Adrenal gland (tissue), 12 donors: Measurements from ENCODE around the gene BCHE. TPM values are rescaled to one million over a fixed set of nuclear protein-coding genes. Genes with fewer than 3 reads are reported as not detected.

ENCODE experiments used
- DNase-seq, 7 donors: peaks; one replicate each; pipeline ENCODE4 v3.0.0-alpha.2; 2019 to 2020
- H3K27ac ChIP-seq, 5 donors: fragments of 200-600 bp; sonication (generic) in 4 of 5; 1 replicate in 3 of 5; 2 replicates in 2 of 5; pipeline versions ENCODE4 v1.5.1 to v1.8.0; 2016 to 2020; ENCODE audit warnings: mild to moderate bottlenecking in 1 of 5
- H3K27me3 ChIP-seq: fragments of 200-600 bp; 2 replicates; pipeline ENCODE4 v1.8.0; 2021
- H3K36me3 ChIP-seq, 2 donors: fragments of 200-600 bp; replicated peaks in 1 of 2; 1 replicate in 1 of 2; 2 replicates in 1 of 2; pipeline versions ENCODE4 v1.5.1 to v1.8.0; 2018 to 2022
- H3K4me1 ChIP-seq, 2 donors: fragments of 200-600 bp; replicated peaks in 1 of 2; 1 replicate in 1 of 2; 2 replicates in 1 of 2; pipeline versions ENCODE4 v1.5.1 to v1.8.0; 2018 to 2021
- H3K4me3 ChIP-seq, 4 donors: fragments of 200-600 bp; sonication (generic) in 3 of 4; one replicate each; pipeline ENCODE4 v1.5.1; 2016 to 2018
- H3K9me3 ChIP-seq, 3 donors: fragments of 200-600 bp; sonication (generic) in 1 of 3; replicated peaks in 1 of 3; 1 replicate in 2 of 3; 2 replicates in 1 of 3; pipeline versions ENCODE4 v1.5.1 to v1.8.0; 2016 to 2021
- POLR2A ChIP-seq, 2 donors: fragments of 450-650 bp; IDR thresholded peaks; one replicate each; pipeline ENCODE4 v1.6.1; 2017; ENCODE audit warnings: antibody characterized with exemption in 2 of 2, mild to moderate bottlenecking in 2 of 2, moderate library complexity in 1 of 2
- WGBS, 4 donors: extraction: QIAGEN DNeasy Blood & Tissue Kit in 2 of 4; methylation state at CpG; one replicate each; pipeline versions ENCODE4 v1.1.5 to v1.1.7; 2013 to 2017; 5-methylcytosine and 5-hydroxymethylcytosine counted together
- intact Hi-C, 2 donors: fragments of 100-400 bp; cut with DNase I; formaldehyde crosslinking; loops; one replicate each; pipeline versions ENCODE4 v1.14.1 to v1.15.0; 2022 to 2023
- polyA plus RNA-seq, 3 donors: library from polyadenylated mRNA; stranded (reverse); fragments of 200-250 nt in 2 of 3; fragments of 350-450 nt in 1 of 3; fragmentation: Illumina TruSeq in 1 of 3; extraction: RNeasy Lipid Tissue Mini Kit (QIAGEN cat#74804) in 1 of 3; gene quantifications; one replicate each; pipeline ENCODE4 v1.2.3, GENCODE V29; 2013 to 2014
- total RNA-seq, 9 donors: library from RNA; depleted of rRNA in 4 of 9; stranded (reverse); fragments of >200 nt in 4 of 9; fragments of 120-200 nt in 1 of 9; fragmentation: NEBNext Ultra II Directional in 1 of 9; extraction: Animal tissue kit (Norgen Biotek cat#: 25700) in 1 of 9; gene quantifications; one replicate each; pipeline versions ENCODE4 v1.1.0 to v1.2.4, GENCODE V29; 2013 to 2023
- TF ChIP-seq, protein P1 (sequence below), 6 experiments: fragments of 450-650 bp in 4 of 6; fragments of 200-600 bp in 2 of 6; sonication (generic) in 1 of 6; IDR thresholded peaks; 1 replicate in 5 of 6; 2 replicates in 1 of 6; pipeline versions ENCODE4 v1.5.1 to v1.8.0; 2016 to 2021; ENCODE audit warnings: antibody characterized with exemption in 6 of 6, mild to moderate bottlenecking in 2 of 6, moderate library complexity in 1 of 6
- donor health status: healthy with polysubstance abuse.
- donor health status: Bipolar disorder and iron deficiency.
- donor health status: DM: yes; HTN: yes; CAD: no.
- donor health status: DM: no; HTN: no; CAD: no.
- donor health status: DM: no; HTN: no; CAD: no.
- donor health status: DM: yes; HTN: yes; CAD: no.

BCHE gene
- total and polyA plus RNA-seq, 12 donors: 1.0 to 108 (median 5.1) TPM

GRCh38 chr3:165837801-165838200, 578 bp upstream of the BCHE start:
- no peaks in the 10 kb centered on the region for H3K27me3 ChIP-seq
- no peaks in the 10 kb centered on the region for H3K4me1 ChIP-seq
- no peaks in the 10 kb centered on the region for H3K9me3 ChIP-seq
- H3K36me3 ChIP-seq: no peaks in the 10 kb centered on the region
- DNase-seq: no peak
- no peak for TF ChIP-seq POLR2A (IDR thresholded peaks at IDR 0.05)
- TF ChIP-seq, protein P1, sequence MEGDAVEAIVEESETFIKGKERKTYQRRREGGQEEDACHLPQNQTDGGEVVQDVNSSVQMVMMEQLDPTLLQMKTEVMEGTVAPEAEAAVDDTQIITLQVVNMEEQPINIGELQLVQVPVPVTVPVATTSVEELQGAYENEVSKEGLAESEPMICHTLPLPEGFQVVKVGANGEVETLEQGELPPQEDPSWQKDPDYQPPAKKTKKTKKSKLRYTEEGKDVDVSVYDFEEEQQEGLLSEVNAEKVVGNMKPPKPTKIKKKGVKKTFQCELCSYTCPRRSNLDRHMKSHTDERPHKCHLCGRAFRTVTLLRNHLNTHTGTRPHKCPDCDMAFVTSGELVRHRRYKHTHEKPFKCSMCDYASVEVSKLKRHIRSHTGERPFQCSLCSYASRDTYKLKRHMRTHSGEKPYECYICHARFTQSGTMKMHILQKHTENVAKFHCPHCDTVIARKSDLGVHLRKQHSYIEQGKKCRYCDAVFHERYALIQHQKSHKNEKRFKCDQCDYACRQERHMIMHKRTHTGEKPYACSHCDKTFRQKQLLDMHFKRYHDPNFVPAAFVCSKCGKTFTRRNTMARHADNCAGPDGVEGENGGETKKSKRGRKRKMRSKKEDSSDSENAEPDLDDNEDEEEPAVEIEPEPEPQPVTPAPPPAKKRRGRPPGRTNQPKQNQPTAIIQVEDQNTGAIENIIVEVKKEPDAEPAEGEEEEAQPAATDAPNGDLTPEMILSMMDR (IDR thresholded peaks at IDR 0.05): no peak
- WGBS, 4 donors: 65 to 91% (median 74%) methylated on average over 1 of the region's 1 CpG
- H3K4me3 ChIP-seq: no peak overlapping the region
- H3K27ac ChIP-seq: no peak overlapping the region
- intact Hi-C loops: no loop called here

GRCh38 chr3:165835431-165835830, 1.8 kb downstream of the BCHE start:
- WGBS, 4 donors: 65 to 69% (median 67%) methylated on average over 2 of the region's 2 CpGs
- H3K4me3 ChIP-seq: no peak overlapping the region
- no peak for DNase-seq
- no peaks in the 10 kb centered on the region for H3K36me3 ChIP-seq
- TF ChIP-seq POLR2A (IDR thresholded peaks at IDR 0.05): no peak
- TF ChIP-seq, protein P1 (IDR thresholded peaks at IDR 0.05): no peak
- H3K4me1 ChIP-seq: no peaks in the 10 kb centered on the region
- intact Hi-C loops: no loop called here
- no peak overlapping the region for H3K27ac ChIP-seq
- H3K9me3 ChIP-seq: no peaks in the 10 kb centered on the region
- no peaks in the 10 kb centered on the region for H3K27me3 ChIP-seq

DNA sequence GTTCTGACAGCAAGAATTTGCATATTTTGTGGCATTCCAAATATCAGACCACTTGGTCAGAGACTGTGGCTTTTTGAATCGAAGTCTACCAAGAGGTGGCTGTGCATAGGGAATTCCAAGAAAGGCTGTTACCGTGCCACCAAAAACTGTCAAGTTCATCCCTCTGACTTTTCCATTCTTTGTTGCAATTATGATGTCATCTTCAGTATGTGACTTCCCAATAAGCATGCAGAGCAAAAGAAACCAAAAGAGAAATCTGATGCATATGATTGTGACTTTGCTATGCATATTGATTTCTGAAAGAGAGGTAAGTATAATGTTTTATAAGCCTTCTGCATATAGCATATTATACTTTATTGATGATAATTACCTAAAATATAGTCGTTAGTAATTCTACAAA, 6.5 kb downstream of the BCHE start:
- 80 to 92% (median 86%) methylated on average over 3 of the region's 3 CpGs for WGBS, 4 donors
- intact Hi-C loops: no loop called here
- H3K27ac ChIP-seq: no peak overlapping the region

DNA sequence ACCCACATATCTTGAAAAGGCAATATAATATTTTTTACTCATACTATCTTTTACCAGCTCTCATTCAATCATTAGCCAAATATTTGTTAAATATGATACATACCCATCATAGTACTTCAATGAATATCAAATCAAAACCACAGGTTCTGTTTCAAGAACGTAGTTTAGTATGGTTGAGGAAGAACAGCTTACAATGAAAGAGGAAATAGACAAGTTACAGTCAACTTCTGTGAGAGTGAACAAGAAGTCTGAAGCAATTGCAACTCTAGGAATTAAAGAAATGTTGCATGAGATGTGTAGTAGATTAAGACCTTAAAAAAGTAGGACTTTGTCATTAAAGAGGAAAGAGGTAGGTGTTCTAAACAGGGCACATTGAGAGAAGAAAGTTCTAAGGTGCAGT, 9.3 kb downstream of the BCHE start:
- DNase-seq: no peak
- no peaks in the 10 kb centered on the region for H3K27me3 ChIP-seq
- no peaks in the 10 kb centered on the region for H3K36me3 ChIP-seq
- 48 to 67% (median 64%) methylated on average over 1 of the region's 1 CpG for WGBS, 4 donors
- H3K4me3 ChIP-seq: no peak overlapping the region
- H3K9me3 ChIP-seq: no peaks in the 10 kb centered on the region
- no peak overlapping the region for H3K27ac ChIP-seq
- H3K4me1 ChIP-seq: no peaks in the 10 kb centered on the region
- TF ChIP-seq, protein P1 (IDR thresholded peaks at IDR 0.05): no peak
- TF ChIP-seq POLR2A (IDR thresholded peaks at IDR 0.05): no peak
- intact Hi-C loops: no loop called here

More for the DNA sequence above, 6.5 kb downstream of the BCHE start:
- no peak for TF ChIP-seq POLR2A (IDR thresholded peaks at IDR 0.05)
- TF ChIP-seq, protein P1 (IDR thresholded peaks at IDR 0.05): no peak
- no peak for DNase-seq
- H3K9me3 ChIP-seq: no peaks in the 10 kb centered on the region
- H3K36me3 ChIP-seq: no peaks in the 10 kb centered on the region
- no peaks in the 10 kb centered on the region for H3K4me1 ChIP-seq
- no peak overlapping the region for H3K4me3 ChIP-seq
- no peaks in the 10 kb centered on the region for H3K27me3 ChIP-seq
